ENCODE data around the gene CDH26.

CDH26 gene

GRCh38 chr20:60050193-60050947 lies 92.1 kb downstream of the CDH26 start:
- no peak for DNase-seq

DNA sequence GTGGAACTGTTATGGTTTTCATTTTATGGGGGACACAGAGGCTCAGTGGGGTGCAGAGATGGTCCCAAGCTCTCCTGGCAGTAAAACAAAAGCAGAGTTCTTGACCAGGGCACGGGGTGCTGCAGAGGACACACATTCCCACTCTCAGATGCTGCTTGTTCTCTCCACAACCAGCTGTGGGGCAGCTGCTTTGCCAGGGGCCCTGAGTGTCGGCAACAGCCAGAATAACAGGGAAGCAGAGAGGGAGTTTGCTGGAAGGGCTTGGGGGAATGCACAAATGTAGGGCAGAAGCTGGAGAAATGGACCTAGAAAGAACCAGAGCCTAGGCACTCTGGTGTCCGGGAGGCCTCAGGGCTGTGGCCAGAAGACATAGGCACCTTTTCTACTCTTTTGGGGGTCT lies 93.7 kb downstream of the CDH26 start:
- DNase-seq = no peak

DNA sequence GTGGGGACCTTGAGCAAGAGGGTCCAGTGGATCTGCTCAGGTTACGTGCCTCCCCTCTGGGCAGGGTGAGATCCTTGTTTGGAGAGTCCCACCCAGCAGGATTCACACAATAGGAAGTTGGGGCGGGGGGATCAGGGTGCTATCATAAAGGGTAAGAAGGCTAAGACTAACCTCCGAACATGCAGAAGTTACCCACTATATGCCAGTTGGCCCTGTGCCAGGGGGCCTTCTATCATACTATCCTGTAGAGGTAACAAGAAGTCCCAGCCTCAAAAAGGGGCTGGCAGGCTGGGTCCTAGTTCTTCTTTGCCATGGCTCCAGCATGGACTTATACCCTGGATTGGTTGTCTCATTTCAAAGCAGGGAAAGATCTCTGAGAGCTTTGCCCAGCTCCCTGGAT lies 94.1 kb downstream of the CDH26 start:
- DNase-seq = no peak

DNA sequence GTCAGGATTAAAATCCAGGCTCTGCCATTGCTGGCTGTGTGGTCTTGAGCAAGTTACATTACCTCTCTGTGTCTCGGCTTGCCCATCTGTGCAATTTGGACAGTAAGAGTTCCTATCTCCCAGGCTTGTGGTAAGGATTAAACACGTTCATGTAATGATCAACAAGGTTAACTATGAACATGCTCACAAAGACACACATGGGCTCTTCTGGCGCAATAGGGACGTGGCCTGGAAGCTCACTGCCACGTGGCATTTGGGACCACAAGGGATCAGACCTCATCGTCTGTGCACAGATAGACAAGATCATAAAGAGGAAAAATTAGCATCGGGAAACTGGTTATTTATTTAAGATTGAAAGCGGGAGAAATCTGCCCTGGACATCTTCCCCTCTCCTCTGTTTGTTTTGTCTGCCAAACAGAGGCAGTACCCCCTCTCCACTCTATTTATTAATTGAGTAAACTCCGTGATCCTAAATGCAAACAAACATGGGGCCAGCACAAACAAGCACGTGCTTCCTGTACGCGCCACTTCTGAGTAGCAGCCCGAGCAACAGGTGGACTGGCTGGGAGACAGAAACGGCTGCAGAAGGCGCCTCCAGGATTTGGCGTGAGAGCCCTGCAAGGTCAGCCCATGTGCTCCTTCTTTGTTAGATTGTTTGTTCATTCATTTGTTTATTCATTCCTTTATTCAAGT lies 95.0 kb downstream of the CDH26 start:
- no peak for DNase-seq

GRCh38 chr20:60053818-60054190 lies 95.6 kb downstream of the CDH26 start:
- no peak for DNase-seq

- no peak for DNase-seq
These were observed 96.8 kb downstream of the CDH26 start for GRCh38 chr20:60054716-60055634.

DNA sequence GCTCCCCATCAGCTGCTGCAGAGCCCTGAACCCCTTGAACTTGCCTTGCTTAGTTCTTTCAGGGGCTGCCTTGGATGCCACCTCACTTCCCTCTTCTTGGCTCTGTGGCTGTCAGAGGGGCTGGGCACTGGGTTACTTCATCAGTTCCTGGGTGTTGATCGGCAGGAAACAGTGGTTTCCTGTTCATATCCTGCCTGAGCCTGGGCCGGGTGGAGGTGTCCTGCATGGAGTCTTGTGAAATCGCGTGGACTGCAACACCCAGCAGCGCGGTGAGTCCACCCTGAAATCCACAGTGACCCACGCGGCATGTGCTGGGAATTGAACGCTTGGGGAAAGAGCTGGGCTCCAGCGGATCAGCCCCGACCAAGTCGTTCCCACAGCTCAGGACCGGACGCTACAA lies 97.5 kb downstream of the CDH26 start:
- DNase-seq = no peak

- no peak for DNase-seq
These were observed 98.3 kb downstream of the CDH26 start for GRCh38 chr20:60056407-60057122.

GRCh38 chr20:60057123-60057865 lies 99.1 kb downstream of the CDH26 start:
- peak; percentile 65 for DNase-seq

DNA sequence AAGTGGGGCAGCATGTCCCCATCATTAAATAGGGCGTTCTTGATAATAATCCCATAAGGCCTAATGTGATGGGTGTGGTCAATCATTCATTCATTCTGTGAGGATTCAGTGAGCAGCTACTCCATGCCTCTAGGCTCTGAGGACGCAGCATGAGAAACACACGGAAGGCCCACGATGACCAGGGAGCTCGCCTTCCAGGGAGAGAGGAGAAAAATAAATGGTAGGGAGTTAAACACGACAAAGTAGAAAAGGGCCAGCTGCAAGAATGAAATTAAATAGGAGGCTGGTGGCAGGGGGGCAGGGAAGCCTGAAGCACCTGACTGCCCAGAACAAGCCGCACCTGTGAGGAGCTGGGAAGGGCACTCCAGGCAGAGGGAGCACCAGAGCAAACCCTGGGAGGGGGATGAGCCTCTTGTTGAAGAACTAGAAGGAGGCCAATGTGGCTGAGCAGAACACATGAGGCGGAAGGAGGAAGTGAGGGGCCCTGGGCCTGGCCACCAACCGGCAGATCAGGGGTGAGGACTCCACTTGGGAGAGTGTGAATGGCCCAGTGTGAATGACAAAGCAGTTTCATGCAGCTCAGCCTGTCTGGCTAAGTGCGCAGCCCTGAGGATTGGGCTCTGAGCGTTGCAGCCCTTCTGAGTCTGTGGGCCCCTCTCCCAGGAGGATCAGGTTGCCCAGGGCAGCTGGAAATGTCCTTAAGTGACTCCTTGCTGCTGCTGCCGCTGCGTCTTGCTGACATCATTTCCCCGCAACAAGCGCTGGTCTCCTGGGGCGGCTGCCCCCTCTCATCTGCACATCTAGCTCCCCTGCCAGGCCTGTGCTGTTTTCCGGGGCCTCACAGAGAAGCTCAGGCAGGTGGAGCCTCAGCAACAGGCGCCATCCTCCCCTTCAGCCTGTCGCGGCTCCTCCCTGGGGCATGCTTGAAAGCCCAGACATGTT lies 99.9 kb downstream of the CDH26 start:
- peak; percentile 96 for DNase-seq

GRCh38 chr20:60058879-60059278 lies 100.7 kb downstream of the CDH26 start:
- DNase-seq = no peak

- DNase-seq = no peak
These were observed 101.9 kb downstream of the CDH26 start for GRCh38 chr20:60060006-60060557.

DNA sequence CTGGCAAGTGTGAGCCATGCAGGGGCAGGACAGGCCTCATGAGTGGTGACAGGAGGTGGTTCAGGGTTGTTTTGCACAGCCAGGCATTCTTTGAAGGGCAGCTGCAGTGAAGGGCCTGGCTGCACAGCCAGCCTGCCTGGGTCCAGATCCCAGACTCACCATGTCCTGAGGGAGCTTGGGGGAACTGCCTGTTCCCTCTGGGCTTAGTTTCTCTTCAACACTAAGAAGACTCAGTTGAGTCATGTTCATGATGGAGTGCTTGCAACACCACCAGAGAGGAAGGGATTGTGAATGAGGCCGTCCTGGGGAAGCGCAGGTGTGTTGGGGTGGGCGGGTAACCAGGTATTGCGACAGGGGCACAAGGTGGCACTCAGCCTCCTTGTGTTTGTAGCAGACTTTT lies 102.4 kb downstream of the CDH26 start:
- DNase-seq = no peak

DNA sequence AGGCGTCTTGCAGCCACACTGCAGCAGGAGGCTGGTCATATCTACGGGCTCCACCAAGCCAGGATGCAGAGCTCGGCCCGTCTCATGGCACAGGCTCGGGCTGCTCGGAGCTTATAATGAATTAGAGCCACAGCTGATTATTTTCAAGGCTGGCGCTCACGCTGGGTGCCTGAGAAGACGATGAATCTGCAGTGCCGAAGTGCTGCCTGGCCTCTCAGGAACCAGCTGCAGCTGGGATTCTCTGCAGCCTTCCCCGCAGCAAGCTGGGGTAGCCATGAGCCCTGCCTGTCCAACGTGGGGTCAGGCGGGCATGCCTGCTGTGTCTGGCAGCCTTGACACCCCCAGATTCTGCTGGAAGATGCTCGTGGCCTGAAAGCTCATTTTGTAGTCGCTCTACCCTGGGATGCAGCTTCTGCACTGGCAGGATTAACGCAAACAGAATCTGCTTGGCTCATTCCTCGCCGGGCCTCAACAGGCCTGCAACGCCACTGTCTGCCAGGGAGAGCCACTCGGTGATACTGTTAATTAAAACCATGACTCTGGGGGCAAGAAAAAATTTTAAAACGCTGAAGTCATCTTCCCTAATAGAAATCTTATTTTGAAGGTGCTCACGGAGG lies 104.3 kb downstream of the CDH26 start:
- DNase-seq = no peak

DNA sequence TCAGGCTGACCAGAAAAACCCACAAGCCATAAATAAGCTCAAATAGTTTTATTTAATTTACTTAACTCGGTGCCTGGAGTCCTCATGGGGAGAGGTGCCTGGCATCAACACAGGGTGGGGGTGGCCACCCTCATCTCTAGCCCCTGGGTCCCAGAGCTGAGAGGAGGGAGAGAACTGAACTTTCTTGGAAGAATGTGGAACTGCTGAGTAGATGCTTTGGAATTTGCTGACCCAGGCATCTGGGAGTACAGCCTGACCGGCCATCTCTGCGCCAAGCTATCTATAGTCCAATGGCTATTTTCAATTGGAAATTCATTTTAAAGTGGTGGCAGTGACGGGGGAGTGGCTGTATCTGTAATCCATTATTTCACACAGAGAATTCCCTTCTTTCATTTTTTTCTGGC lies 104.8 kb downstream of the CDH26 start:
- DNase-seq = no peak

GRCh38 chr20:60063739-60064380 lies 105.6 kb downstream of the CDH26 start:
- DNase-seq = no peak
